Gastroesophageal sphincter (tissue), 3 donors: ENCODE data around the gene NAP1L4.

ENCODE experiments used
- EP300 ChIP-seq: sonication (generic); formaldehyde crosslinking; IDR thresholded peaks from one replicate; pipeline ENCODE4 v1.6.1; 2017; ENCODE audit warnings: antibody characterized with exemption, mild to moderate bottlenecking
- POLR2A ChIP-seq, 2 donors: fragments of 450-650 bp; IDR thresholded peaks; one replicate each; pipeline ENCODE4 v1.6.1; 2017; ENCODE audit warnings: antibody characterized with exemption in 2 of 2, mild to moderate bottlenecking in 2 of 2, moderate library complexity in 1 of 2
- POLR2AphosphoS5 ChIP-seq: sonication (generic); formaldehyde crosslinking; IDR thresholded peaks from one replicate; pipeline ENCODE4 v1.6.1; 2017; ENCODE audit warnings: antibody characterized with exemption
- TF ChIP-seq, protein P1 (sequence below), 4 experiments: fragments of 200-600 bp in 2 of 4; fragments of 450-650 bp in 2 of 4; sonication (generic) in 1 of 4; IDR thresholded peaks; one replicate each; pipeline ENCODE4 v1.5.1; 2017 to 2019; ENCODE audit warnings: antibody characterized with exemption in 4 of 4, mild to moderate bottlenecking in 2 of 4, moderate library complexity in 2 of 4

DNA sequence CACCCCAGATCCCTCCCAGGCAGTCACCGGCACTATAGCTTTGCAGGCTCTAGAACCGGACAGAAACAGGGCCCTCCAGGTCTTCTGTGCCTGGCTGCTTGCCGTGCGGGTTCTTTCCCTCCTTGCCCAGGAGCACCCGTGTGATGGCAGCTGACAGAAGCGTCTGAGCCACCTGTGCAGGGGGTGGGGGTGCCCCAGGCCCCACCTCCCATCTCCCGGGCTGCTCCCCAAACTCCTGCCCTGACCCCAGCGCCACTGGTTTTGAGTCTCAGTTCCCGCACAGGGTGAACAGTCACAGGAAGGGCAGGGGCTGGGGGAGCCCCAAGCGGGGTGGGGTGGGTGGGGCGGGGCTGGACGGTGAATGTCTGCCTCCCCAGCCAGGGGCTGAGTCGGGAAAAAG lies 49.7 kb downstream of the NAP1L4 start:
- TF ChIP-seq, protein P1, sequence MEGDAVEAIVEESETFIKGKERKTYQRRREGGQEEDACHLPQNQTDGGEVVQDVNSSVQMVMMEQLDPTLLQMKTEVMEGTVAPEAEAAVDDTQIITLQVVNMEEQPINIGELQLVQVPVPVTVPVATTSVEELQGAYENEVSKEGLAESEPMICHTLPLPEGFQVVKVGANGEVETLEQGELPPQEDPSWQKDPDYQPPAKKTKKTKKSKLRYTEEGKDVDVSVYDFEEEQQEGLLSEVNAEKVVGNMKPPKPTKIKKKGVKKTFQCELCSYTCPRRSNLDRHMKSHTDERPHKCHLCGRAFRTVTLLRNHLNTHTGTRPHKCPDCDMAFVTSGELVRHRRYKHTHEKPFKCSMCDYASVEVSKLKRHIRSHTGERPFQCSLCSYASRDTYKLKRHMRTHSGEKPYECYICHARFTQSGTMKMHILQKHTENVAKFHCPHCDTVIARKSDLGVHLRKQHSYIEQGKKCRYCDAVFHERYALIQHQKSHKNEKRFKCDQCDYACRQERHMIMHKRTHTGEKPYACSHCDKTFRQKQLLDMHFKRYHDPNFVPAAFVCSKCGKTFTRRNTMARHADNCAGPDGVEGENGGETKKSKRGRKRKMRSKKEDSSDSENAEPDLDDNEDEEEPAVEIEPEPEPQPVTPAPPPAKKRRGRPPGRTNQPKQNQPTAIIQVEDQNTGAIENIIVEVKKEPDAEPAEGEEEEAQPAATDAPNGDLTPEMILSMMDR (IDR thresholded peaks at IDR 0.05) = no peak
- TF ChIP-seq EP300 (no peak), POLR2A (IDR thresholded peaks at IDR 0.05) (no peak), POLR2AphosphoS5 (no peak)
